Stimulated activated CD4-positive, alpha-beta T cell treated with anti-CD3 and anti-CD28 coated beads, Interleukin-15, amount 100 ng/mL, for 48 hours (primary cell): ENCODE results near the gene GNB4.
A peak's percentile ranks its signal among the peaks of the same experiment; 100 is the strongest.

Experiments used
- DNase-seq, 2 donors: peaks; one replicate each; pipeline ENCODE4 v3.0.0-alpha.2; 2020; ENCODE audit warnings: low read depth in 2 of 2

GNB4 gene

GRCh38 chr3:179451265-179452175 lies at the start of gene GNB4:
GNB4 (minus strand) TSS chr3:179451470; CDS start chr3:179426200, 25,270 bp downstream.
- peak; percentile 10 to 11 for DNase-seq

- DNase-seq, result no peak
These were observed 44.2 kb upstream of the GNB4 start for GRCh38 chr3:179495483-179495882.

GRCh38 chr3:179493260-179493659 lies 42.0 kb upstream of the GNB4 start:
- DNase-seq, result no peak

DNA sequence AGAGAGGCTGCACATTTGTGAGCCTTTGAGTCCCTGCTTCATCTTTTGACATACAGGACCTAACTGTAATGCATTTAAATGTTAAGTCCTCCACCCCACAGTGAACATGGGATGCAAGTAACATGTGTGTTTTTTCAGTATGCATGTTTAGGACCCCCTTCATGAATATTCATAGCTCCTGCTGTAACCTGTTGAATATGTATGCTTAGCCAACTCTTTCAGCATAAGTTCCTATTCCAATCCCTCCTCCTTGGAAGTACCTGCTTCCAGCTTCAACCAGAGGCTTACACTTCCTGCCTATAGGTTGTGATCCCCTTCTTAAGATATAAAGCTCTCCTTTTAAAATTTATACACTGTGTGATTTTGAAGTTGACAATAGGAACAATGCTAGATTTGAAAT lies 36.9 kb upstream of the GNB4 start:
- DNase-seq, result no peak

GRCh38 chr3:179486806-179487205 lies 35.5 kb upstream of the GNB4 start:
- no peak for DNase-seq

DNA sequence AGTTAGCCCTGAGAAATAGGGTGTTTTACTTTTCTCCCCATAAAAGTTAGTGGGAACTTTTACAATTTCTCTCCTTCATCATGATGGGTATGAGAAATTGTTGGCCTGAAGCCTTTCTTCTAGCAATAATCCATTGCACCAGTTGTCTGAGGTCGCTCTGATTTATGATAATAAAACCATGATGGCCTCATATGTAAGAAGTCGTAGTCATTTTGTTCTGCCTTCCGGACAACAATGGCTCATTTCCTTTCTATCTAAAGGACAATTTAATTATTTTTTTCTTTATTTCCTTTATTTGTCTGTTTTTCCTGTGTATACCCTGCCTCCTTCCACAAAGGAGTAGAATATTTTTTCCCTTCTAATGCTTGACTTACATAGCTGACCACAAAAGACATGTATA lies 31.6 kb upstream of the GNB4 start:
- DNase-seq, result no peak

DNA sequence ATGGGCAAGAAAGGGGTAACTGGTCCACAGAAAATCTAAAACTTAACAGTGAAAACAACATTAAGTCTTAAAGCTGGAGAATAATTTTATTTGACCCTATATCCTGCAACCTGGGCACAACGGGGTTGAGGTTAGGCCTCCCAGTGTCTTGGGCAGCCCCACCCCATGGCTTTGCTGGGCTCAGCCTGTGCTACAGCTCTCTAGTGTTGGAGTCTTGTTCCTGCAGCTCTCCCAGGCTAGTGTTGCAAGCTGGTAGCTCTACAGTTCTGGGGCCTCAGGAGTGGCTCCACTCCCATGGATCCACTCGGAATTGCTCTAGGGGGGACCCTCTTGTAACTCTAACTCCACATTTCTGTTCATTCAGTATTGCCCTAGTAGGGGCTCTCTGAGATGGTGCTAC lies 24.9 kb upstream of the GNB4 start:
- no peak for DNase-seq

- no peak for DNase-seq
These were observed 23.2 kb upstream of the GNB4 start for GRCh38 chr3:179474480-179474879.

GRCh38 chr3:179473565-179473964 lies 22.3 kb upstream of the GNB4 start:
- no peak for DNase-seq

DNA sequence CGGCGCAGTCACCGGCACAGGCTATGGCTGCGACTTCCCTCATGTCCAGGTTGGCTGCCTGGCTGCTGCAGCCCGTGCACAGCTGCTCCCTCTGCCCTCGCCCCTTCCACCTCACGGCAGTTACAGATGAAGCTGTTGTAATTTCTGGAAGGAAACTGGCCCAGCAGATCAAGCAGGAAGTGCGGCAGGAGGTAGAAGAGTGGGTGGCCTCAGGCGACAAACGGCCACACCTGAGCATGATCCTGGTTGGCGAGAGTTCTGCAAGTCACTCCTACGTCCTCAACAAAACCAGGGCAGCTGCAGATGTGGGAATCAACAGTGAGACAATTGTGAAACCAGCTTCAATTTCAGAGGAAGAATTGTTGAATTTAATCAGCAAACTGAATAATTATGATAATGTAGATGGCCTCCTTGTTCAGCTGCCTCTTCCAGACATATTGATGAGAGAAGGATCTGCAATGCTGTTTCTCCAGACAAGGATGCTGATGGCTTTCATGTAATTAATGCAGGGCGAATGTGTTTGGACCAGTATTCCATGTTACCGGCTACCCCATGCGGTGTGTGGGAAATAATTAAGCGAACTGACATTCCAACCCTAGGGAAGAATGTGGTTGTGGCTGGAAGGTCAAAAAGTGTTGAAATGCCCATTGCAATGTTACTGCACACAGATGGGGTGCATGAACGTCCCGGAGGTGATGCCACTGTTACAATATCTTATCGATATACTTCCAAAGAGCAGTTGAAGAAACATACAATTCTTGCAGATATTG lies 13.2 kb upstream of the GNB4 start:
- DNase-seq, result no peak

DNA sequence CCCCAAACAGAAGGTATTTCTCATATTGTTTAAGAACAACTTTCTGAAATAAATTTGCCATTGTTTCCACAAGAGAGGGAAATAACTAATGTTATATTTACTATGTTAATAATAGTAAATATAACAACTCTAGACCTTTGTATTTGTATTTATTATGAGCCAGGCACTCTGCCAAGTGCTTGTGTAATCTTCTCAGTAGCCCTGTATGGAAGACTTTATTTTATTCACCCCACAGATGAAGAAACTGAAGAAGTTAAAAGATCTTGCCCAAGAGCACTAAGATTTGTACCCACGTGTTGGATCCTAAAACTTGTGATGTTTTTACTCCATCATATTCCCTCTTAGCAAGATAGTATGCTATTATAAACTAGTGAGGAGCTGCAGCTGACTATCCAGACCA lies 12.0 kb upstream of the GNB4 start:
- DNase-seq, result no peak

GRCh38 chr3:179460260-179460659 lies 9.0 kb upstream of the GNB4 start:
- no peak for DNase-seq

DNA sequence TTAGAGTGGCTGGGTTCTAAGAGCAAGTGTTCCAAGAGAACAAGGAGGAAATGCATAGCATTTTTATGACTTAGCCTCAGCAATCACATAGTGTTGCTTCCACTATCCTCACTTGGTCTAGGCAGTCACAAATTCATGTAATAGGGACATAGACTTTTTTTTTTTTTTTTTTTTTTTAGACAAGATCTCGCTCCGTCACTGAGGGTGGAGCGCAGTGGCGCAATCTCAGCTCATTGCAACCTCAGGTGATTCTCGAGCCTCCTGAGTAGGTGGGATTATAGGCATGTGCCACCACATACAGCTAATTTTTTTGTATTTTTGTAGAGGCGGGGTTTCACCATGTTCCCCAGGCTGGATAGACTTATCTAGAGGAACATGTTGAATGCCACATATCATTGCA lies 4.7 kb upstream of the GNB4 start:
- no peak for DNase-seq

- no peak for DNase-seq
These were observed 3.6 kb upstream of the GNB4 start for GRCh38 chr3:179454887-179455286.

- DNase-seq, result no peak
These were observed 2.7 kb upstream of the GNB4 start for GRCh38 chr3:179453967-179454366.

DNA sequence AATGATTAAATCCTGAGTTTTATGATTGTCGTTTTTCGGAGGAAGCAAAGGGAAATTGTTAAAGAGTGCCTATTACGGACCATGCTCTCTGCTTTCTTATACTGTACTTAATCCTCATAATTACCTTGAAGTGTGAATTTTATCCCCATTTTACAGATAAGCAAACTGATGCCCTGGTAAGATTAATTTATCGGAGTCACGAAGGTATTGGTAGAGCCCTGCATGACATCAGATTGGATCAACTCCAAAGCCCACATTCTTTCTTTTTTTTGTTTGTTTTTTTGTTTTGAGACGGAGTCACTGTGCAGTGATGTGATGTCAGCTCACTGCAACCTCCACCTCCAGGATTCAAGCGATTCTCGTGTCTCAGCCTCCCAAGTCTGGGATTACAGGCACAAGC lies 1.6 kb upstream of the GNB4 start:
- DNase-seq, result no peak

DNA sequence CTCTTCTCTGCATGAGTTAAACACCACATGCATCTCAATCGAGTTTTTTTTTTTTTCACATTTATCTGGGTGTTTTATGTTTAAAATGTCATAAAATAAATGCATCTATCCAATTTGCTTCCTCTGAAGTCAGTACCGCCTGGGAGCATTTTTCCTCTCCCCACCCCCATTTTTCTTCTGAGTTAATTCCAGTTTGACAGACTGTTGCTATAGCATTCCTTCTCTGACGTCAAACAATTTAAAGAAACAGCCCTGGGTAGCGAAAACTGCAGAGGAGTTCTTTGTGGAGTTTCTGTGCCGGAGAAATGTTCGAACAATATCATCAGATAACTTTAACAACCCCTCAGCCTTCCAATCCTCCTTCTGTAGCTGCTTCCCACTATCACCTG lies 900 bp upstream of the GNB4 start:
- DNase-seq, result no peak

GRCh38 chr3:179450901-179451264 lies 387 bp downstream of the GNB4 start:
- DNase-seq, result no peak

GRCh38 chr3:179450261-179450701 lies 989 bp downstream of the GNB4 start:
- DNase-seq, result no peak

GRCh38 chr3:179449636-179450035 lies 1.6 kb downstream of the GNB4 start:
- no peak for DNase-seq

DNA sequence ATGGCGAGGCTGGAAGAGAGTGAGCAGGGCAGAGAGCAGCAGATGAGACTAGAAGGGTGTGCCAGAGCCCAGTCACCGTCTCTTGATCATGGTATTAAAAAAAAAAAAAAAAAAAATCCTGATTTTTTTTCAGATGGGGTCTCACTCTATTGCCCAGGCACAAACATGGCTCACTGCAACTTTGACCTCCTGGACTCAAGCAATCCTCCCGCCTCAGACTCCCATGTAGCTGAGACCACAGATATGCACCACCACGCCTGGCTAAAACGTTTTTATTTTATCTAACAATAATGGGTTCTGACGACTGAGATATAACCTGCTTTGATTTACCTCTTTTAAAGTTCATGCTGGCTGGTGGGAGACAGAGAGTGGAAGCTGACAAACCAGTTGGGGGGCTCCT lies 4.0 kb downstream of the GNB4 start:
- no peak for DNase-seq

DNA sequence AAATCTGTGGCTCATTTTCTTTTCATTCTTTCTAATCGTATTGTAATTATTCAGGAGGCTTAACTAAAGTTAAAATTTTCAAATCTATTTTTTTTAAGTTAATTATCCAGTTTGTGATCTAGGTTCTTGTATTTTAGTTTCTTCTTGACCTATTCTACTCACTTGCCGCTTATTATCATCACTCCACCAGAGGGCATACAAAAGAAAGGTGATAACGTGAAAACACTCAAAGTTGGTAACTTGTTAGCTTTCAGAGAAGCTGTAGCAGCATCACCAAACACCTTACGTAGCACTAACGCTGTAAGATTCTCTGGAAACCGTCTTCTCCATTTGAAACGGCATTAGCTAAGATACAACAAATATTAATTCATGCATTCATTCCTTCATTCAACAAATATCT lies 4.8 kb downstream of the GNB4 start:
- DNase-seq, result no peak

DNA sequence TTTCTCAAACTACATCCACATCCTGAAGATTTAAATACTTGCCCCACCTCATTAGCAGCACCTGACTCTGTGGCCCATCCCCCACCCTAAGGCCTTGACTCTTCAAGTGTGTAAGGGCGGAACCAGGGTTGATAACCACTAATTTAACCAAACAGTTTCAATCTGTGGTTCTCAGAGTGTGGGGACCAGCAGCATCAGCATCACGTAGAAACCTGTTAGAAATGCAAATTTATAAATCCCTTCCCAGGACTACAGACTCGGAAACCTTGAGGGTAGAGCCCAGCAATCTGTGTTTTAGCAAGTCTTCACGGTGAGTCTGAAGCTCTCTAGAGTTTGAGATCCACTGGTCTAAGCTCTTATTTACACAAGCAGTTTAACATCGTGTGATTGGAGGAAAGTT lies 12.4 kb downstream of the GNB4 start:
- no peak for DNase-seq
